Ishikawa (cell line): Measurements from ENCODE around the gene MYO7A.

Source experiments
- CEBPB ChIP-seq: IDR thresholded peaks from 2 replicates; pipeline ENCODE4 v1.6.1; 2012
- CREB1 ChIP-seq: IDR thresholded peaks from 2 replicates; pipeline ENCODE4 v1.6.1; 2012; ENCODE audit warnings: low read depth
- EGR1 ChIP-seq: IDR thresholded peaks from 2 replicates; pipeline ENCODE4 v1.6.1; 2012
- EP300 ChIP-seq: IDR thresholded peaks from 2 replicates; pipeline ENCODE4 v1.6.1; 2012; ENCODE audit warnings: borderline replicate concordance
- FOXM1 ChIP-seq: IDR thresholded peaks from 2 replicates; pipeline ENCODE4 v1.6.1; 2012; ENCODE audit warnings: low read depth, borderline replicate concordance
- NFIC ChIP-seq: IDR thresholded peaks from 2 replicates; pipeline ENCODE4 v1.6.1; 2012
- RAD21 ChIP-seq: IDR thresholded peaks from 2 replicates; pipeline ENCODE4 v1.6.1; 2012; ENCODE audit warnings: low read depth
- TAF1 ChIP-seq: IDR thresholded peaks from 2 replicates; pipeline ENCODE4 v1.6.1; 2012; ENCODE audit warnings: low read depth, mild to moderate bottlenecking
- TCF12 ChIP-seq: IDR thresholded peaks from 2 replicates; pipeline ENCODE4 v1.6.1; 2012; ENCODE audit warnings: low read depth
- TEAD4 ChIP-seq: IDR thresholded peaks from 2 replicates; pipeline ENCODE4 v1.6.1; 2012
- USF1 ChIP-seq: IDR thresholded peaks from 2 replicates; pipeline ENCODE4 v1.6.1; 2012
- YY1 ChIP-seq: IDR thresholded peaks from 2 replicates; pipeline ENCODE4 v1.6.1; 2012; ENCODE audit warnings: low read depth
- ZBTB7A ChIP-seq: IDR thresholded peaks from 2 replicates; pipeline ENCODE4 v1.6.1; 2012; ENCODE audit warnings: low read depth
- TF ChIP-seq, protein P1 (sequence below): IDR thresholded peaks from 2 replicates; pipeline ENCODE4 v1.6.1; 2012
- TF ChIP-seq, protein P2 (sequence below): IDR thresholded peaks from 2 replicates; pipeline ENCODE4 v1.6.1; 2012; ENCODE audit warnings: low read depth, mild to moderate bottlenecking

MYO7A gene

GRCh38 chr11:77147036-77147315, 18.9 kb downstream of the MYO7A start:
- TF ChIP-seq USF1, result no peak
- TF ChIP-seq EGR1, result no peak
- no peak for TF ChIP-seq NFIC
- TF ChIP-seq CEBPB, result no peak

DNA sequence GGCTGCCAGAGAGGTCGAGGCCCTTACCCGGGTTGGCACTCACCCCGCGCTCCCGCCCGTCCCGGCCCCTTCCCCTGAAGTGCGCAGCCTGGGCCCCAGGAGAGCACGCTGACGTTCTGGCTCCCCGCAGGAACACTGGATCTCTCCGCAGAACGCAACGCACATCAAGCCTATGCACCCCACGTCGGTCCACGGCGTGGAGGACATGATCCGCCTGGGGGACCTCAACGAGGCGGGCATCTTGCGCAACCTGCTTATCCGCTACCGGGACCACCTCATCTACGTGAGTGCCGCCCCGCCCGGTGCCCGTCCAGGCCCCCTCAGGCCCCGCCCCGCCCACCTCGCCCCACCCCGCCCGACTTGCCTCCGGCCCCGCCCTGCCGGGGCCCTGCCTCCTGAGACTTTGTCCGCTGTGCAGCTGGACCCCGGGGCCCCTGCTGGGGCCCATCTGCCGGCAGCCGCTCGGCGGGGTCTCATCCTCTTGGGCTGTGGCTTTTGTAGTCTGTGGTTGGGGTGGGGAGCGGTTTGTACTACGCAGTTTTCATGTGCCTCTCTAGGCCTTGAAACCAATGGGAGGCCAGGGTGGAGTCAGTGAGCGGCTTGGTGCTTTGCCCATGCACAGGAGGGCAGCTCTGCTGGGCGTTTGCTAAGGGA, 19.7 kb downstream of the MYO7A start:
- no peak for TF ChIP-seq FOXM1
- no peak for TF ChIP-seq TEAD4
- TF ChIP-seq ZBTB7A, result peak; percentile 36; the same call in 1 of the 2 replicates
- TF ChIP-seq NFIC, result no peak
- TF ChIP-seq TCF12, result no peak
- TF ChIP-seq, protein P1, sequence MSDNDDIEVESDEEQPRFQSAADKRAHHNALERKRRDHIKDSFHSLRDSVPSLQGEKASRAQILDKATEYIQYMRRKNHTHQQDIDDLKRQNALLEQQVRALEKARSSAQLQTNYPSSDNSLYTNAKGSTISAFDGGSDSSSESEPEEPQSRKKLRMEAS, result no peak
- TF ChIP-seq EP300, result no peak
- TF ChIP-seq TAF1, result no peak
- peak; percentile 75 for TF ChIP-seq CEBPB

DNA sequence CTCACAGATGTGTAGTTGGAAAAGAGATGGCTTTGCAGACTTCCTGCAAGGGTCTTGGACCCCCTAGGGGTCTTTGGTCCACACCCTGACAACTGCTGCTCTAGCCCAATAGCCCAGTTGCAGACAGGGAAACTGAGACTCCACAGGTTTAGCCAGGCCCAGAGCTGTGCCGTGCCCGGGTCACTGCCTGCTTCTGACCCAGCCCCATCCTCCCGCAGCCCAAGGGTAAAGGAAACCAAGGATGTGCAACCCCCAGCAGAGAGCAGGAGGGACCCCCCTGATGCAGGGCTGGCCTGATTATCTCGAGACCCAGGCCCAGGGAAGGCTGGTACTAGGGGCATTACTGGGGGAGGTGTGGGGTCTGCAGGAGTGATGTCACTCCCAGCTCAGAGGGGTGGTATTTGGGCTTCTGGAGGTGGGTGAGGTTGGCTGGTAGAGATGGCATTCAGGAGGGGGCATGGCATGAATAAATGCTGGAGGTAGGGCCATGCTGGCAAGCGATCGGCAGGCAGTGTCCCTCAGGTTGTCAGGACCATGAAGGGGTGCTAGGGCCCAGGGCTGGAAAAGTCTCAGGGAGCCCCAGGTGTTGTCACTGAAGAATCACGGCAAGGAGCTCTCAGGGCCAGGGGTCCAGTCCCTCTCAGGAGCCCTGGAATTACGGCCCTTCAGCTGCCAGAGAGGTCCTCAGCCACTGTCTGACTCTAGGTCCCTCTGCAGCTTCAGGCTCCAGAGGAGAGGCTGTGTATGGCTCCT, 21.1 kb downstream of the MYO7A start:
- no peak for TF ChIP-seq ZBTB7A
- TF ChIP-seq CEBPB, result no peak
- no peak for TF ChIP-seq USF1
- TF ChIP-seq EGR1, result no peak
- no peak for TF ChIP-seq CREB1
- no peak for TF ChIP-seq NFIC
- TF ChIP-seq FOXM1, result no peak

- TF ChIP-seq USF1 (no peak), CREB1 (no peak), CEBPB (no peak), NFIC (no peak), YY1 (no peak), FOXM1 (no peak), EGR1 (no peak), RAD21 (no peak), ZBTB7A (no peak), TEAD4 (no peak), TAF1 (no peak)
These were observed 21.8 kb downstream of the MYO7A start for GRCh38 chr11:77149716-77150392.

DNA sequence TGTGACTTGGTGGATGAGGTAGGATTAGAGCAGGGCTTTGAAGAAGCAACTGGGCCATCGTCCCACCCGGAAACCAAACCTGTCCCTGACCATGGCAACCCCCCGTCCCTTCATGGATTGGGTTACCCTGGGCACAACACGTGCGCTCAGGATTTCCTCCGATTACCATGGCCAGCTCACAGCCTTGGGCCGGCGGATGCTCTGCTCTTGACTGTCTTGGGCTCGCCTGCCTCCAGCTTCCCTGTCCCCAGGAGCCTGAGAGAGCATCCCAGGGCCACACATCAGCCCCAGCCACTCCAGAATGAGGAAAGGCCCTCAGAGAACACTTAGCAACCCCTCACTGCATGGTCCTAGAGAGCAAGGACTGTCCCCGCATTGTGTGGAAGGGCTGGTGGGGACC, 22.8 kb downstream of the MYO7A start:
- TF ChIP-seq NFIC, result no peak
- no peak for TF ChIP-seq TAF1

DNA sequence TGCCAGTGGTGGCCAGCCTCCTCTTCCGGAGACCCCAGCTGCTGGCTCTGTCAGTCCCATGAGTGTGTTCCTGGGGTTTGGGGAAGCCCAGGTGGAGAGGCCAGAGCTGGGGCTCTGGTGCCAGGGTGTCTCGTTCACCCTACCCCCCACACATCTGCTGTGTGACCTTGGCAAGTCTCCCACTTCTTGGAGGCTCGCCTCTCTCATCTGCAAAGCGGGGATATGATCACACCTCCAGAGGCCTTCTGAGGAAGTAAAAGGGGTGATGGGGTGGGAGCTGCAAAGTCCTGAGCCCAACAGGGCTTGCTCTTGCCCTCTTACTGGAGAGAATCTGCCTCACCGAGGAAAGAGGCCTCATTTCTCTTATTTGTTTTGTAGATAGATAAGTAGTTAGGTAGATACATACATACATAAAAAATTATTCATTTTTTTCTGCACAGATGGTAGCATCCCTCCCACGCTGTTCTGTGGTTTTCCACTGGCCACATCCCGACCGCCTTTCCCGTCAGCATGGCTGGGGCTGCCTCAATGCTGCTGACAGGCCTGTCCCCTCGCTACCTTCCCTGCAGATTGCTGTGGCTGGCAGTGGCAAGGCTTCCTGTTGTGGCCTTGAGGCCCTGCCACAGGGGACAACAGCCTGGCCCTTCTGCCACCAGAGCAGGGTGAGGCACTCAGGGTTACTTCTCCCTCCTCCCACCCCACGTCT, 23.9 kb downstream of the MYO7A start:
- TF ChIP-seq, protein P1, result no peak
- TF ChIP-seq TAF1, result no peak
- TF ChIP-seq CREB1, result no peak
- no peak for TF ChIP-seq TEAD4
- no peak for TF ChIP-seq USF1
- no peak for TF ChIP-seq RAD21
- no peak for TF ChIP-seq NFIC
- no peak for TF ChIP-seq EGR1
- no peak for TF ChIP-seq TCF12
- TF ChIP-seq FOXM1, result no peak
- no peak for TF ChIP-seq CEBPB
- no peak for TF ChIP-seq ZBTB7A
- TF ChIP-seq, protein P2, sequence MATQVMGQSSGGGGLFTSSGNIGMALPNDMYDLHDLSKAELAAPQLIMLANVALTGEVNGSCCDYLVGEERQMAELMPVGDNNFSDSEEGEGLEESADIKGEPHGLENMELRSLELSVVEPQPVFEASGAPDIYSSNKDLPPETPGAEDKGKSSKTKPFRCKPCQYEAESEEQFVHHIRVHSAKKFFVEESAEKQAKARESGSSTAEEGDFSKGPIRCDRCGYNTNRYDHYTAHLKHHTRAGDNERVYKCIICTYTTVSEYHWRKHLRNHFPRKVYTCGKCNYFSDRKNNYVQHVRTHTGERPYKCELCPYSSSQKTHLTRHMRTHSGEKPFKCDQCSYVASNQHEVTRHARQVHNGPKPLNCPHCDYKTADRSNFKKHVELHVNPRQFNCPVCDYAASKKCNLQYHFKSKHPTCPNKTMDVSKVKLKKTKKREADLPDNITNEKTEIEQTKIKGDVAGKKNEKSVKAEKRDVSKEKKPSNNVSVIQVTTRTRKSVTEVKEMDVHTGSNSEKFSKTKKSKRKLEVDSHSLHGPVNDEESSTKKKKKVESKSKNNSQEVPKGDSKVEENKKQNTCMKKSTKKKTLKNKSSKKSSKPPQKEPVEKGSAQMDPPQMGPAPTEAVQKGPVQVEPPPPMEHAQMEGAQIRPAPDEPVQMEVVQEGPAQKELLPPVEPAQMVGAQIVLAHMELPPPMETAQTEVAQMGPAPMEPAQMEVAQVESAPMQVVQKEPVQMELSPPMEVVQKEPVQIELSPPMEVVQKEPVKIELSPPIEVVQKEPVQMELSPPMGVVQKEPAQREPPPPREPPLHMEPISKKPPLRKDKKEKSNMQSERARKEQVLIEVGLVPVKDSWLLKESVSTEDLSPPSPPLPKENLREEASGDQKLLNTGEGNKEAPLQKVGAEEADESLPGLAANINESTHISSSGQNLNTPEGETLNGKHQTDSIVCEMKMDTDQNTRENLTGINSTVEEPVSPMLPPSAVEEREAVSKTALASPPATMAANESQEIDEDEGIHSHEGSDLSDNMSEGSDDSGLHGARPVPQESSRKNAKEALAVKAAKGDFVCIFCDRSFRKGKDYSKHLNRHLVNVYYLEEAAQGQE, result no peak
- TF ChIP-seq EP300, result no peak
- TF ChIP-seq YY1, result no peak
